Measurements from ENCODE around the gene GRAMD2A. TPM values are rescaled to one million over a fixed set of nuclear protein-coding genes. Genes with fewer than 3 reads are reported as not detected.

Gene GRAMD2A
- total RNA-seq, 1 donor from 2014 or later: 5.0 TPM

DNA sequence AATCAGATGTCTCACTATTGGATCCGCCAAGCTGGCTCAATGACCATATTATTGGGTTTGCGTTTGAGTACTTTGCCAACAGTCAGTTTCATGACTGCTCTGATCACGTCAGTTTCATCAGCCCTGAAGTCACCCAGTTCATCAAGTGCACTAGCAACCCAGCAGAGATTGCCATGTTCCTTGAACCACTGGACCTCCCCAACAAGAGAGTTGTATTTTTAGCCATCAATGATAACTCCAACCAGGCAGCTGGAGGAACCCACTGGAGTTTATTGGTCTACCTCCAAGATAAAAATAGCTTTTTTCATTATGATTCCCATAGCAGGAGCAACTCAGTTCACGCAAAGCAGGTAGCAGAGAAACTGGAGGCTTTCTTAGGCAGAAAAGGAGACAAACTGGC is 57.9 kb downstream of the GRAMD2A start:
- DNase-seq (ENCODE audit: low read depth): no peak

DNA sequence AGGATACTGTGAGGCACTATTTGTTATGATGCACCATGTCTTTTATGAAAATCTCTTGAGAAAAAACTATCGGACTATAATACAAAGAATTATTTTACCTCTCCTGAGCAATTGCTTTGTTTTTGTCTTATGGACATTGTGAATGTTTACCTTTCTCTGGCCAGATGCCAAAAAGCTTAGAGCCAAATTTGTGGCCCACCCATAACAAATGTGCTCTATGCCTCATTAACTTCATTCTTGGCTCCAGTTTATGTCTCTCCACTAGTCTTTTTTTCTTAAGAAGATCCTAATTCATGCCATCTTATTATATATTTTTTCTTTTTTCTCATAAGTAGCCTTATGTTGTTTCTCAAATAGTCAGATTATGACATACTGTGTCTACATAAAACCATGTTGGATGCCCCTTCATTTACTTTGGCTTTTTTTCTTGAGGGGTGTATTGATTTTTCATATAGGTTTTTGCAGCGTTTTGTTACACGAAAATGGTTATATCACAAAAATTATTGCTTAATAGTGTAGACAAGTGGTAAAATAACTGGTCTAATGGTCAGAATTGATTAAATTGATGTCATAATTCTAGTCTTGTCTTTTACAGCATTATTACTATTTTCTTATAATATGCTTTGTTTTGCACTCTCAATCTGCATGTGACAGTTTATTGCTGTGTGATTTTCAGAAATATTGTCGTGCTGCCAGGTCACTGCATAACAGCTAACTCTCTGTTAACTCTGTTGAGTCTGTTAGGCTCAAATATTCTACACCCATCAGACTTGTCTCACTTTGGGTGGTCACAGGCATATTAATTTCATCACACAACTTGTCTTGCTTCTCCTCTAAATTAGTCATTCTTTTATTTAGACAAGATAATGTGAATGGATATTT is 61.2 kb downstream of the GRAMD2A start:
- no peak overlapping the region for H3K4me3 ChIP-seq (ENCODE audit: low read depth, low read length)
- TF ChIP-seq, protein P1, sequence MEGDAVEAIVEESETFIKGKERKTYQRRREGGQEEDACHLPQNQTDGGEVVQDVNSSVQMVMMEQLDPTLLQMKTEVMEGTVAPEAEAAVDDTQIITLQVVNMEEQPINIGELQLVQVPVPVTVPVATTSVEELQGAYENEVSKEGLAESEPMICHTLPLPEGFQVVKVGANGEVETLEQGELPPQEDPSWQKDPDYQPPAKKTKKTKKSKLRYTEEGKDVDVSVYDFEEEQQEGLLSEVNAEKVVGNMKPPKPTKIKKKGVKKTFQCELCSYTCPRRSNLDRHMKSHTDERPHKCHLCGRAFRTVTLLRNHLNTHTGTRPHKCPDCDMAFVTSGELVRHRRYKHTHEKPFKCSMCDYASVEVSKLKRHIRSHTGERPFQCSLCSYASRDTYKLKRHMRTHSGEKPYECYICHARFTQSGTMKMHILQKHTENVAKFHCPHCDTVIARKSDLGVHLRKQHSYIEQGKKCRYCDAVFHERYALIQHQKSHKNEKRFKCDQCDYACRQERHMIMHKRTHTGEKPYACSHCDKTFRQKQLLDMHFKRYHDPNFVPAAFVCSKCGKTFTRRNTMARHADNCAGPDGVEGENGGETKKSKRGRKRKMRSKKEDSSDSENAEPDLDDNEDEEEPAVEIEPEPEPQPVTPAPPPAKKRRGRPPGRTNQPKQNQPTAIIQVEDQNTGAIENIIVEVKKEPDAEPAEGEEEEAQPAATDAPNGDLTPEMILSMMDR (conservative IDR thresholded peaks at IDR 0.05; ENCODE audit: low read depth, low read length): no peak
- DNase-seq (ENCODE audit: low read depth): no peak

More for the DNA sequence above, 57.9 kb downstream of the GRAMD2A start:
- no peak overlapping the region for H3K4me3 ChIP-seq (ENCODE audit: low read depth, low read length)
- TF ChIP-seq, protein P1 (conservative IDR thresholded peaks at IDR 0.05; ENCODE audit: low read depth, low read length): no peak

DNA sequence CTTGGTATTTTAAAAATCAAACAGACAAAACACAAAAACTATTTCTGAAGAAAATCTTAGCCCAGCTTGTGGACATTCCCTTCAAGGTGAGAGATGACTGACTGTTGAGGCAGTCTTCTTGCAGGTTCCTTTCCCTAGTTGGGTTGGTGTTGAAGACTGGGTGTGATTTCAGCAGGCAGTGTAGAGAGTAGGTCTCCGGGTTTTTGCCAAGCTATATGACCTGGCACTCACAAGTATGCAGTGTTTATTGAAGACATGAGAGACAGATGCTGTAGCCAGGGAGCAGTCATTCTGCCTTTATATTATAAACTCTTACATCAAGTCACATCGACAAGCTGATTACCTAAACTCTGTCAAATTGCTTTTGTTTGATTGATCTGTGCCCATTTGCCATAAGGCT is 61.9 kb downstream of the GRAMD2A start:
- no peak overlapping the region for H3K4me3 ChIP-seq (ENCODE audit: low read depth, low read length)
- TF ChIP-seq, protein P1 (conservative IDR thresholded peaks at IDR 0.05; ENCODE audit: low read depth, low read length): no peak
- DNase-seq (ENCODE audit: low read depth): no peak

DNA sequence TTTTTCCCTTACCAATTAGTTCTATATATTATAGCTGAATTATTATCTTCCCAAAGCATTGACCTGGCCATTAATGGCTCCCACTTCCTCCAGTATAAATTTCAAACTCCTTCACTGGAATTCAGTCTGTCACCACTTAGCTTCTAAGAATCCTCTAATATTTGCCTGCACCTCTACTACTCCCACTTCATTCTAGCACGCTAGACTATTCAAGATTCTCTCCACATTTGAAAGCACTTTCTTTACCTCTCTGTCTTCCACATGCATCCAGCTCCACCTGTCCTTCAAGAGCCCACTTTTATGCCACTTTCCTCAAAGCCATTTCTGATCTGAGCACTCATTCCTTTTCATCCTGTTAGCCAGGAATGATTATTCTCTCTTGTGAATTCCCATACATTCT is 64.4 kb downstream of the GRAMD2A start:
- DNase-seq (ENCODE audit: low read depth): no peak
- no peak overlapping the region for H3K4me3 ChIP-seq (ENCODE audit: low read depth, low read length)
- TF ChIP-seq, protein P1 (conservative IDR thresholded peaks at IDR 0.05; ENCODE audit: low read depth, low read length): no peak

DNA sequence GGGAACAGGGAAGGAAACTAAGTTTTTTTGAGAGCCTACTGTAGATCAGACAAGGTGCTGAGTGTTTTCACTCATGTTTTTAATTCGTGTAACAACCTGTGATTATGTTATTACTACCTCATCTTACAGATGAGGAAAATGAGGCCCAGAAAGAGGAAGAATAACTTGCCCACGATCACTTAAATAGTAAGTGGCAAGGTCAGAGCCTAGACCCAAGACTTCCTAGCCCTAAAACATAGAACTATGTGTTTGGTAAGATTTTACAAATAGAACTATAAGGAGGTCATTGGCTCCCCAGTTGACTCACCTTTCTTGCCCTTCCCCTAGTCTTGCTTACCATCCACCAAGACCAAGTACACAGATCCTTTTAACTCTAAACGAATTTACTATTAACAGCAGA is 65.7 kb downstream of the GRAMD2A start:
- no peak overlapping the region for H3K4me3 ChIP-seq (ENCODE audit: low read depth, low read length)
- DNase-seq (ENCODE audit: low read depth): no peak
- TF ChIP-seq, protein P1 (conservative IDR thresholded peaks at IDR 0.05; ENCODE audit: low read depth, low read length): no peak

DNA sequence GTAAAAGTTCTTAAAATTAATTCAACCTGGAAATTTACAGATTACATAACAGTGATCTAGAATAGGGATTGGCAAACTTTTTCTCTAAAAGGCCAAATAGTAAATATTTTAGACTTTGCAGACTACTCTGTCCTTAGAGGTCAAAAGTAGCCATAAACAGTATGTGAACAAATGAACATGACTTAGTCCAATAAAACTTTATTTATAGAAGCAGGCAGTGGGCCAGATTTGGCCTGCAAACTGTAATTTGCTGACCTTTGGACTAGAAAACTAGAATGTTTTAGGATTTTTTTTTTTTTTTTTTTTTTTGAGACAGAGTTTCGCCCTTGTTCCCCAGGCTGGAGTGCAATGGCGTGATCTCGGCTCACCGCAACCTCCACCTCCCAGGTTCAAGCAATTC is 67.3 kb downstream of the GRAMD2A start:
- H3K4me3 ChIP-seq (ENCODE audit: low read depth, low read length): no peak overlapping the region
- DNase-seq (ENCODE audit: low read depth): no peak
- TF ChIP-seq, protein P1 (conservative IDR thresholded peaks at IDR 0.05; ENCODE audit: low read depth, low read length): no peak

DNA sequence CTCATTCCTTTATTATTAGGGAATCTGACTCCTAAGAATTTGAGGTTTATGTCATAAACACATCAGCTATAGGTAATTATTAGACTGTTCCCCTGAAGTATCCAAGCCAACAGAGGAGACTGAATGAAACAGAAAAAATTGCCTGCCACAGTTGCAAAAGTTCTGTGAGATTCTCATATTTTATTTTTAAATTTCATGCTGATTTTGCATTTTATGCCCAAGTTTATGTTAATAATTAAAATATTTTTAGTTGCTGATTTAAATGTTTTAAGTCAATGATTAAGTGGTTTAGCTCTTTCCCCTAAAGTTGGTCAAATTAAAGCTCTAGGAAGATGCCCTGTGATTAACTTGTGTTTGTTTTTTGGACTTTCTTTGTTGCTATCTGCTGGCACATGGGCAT is 69.2 kb downstream of the GRAMD2A start:
- TF ChIP-seq, protein P1 (conservative IDR thresholded peaks at IDR 0.05; ENCODE audit: low read depth, low read length): no peak
- DNase-seq (ENCODE audit: low read depth): no peak
- H3K4me3 ChIP-seq (ENCODE audit: low read depth, low read length): no peak overlapping the region
